Liver (tissue), 9 donors: ENCODE measurements around the gene ACIN1. TPM values are rescaled to one million over a fixed set of nuclear protein-coding genes. Genes with fewer than 3 reads are reported as not detected.

ENCODE experiments used
- DNase-seq: peaks from one replicate; pipeline ENCODE4 v3.0.0-alpha.2; 2017; ENCODE audit warnings: low spot score
- H3K27ac ChIP-seq, 2 donors: one replicate each; pipeline ENCODE4 v1.7.0; 2013; ENCODE audit warnings: inconsistent platforms in 2 of 2, low read length in 2 of 2, control low read depth in 1 of 2, low read depth in 1 of 2, mild to moderate bottlenecking in 1 of 2
- H3K27me3 ChIP-seq, 4 donors: one replicate each; pipeline versions ENCODE4 v1.6.1 to v1.7.0; 2013; ENCODE audit warnings: low read length in 3 of 4, inconsistent platforms in 1 of 4, mild to moderate bottlenecking in 1 of 4, moderate library complexity in 1 of 4; ENCODE audit not compliant: control insufficient read depth in 4 of 4, insufficient read depth in 4 of 4
- H3K36me3 ChIP-seq, 4 donors: one replicate each; pipeline versions ENCODE4 v1.6.1 to v1.7.0; 2013; ENCODE audit warnings: low read length in 3 of 4, mild to moderate bottlenecking in 3 of 4, low read depth in 1 of 4, moderate library complexity in 1 of 4; ENCODE audit not compliant: control insufficient read depth in 4 of 4, insufficient read depth in 3 of 4
- H3K4me1 ChIP-seq, 4 donors: one replicate each; pipeline versions ENCODE4 v1.6.1 to v1.7.0; 2013; ENCODE audit warnings: low read length in 3 of 4, mild to moderate bottlenecking in 3 of 4, moderate library complexity in 1 of 4; ENCODE audit not compliant: control insufficient read depth in 4 of 4, insufficient read depth in 4 of 4
- H3K4me3 ChIP-seq, 3 donors: one replicate each; pipeline versions ENCODE4 v1.6.1 to v1.7.0; 2013; ENCODE audit warnings: low read length in 3 of 3, control low read depth in 1 of 3, low read depth in 1 of 3, mild to moderate bottlenecking in 1 of 3
- H3K9ac ChIP-seq, 2 donors: one replicate each; pipeline ENCODE4 v1.7.0; 2013; ENCODE audit warnings: low read length in 2 of 2, mild to moderate bottlenecking in 2 of 2, moderate library complexity in 2 of 2, control low read depth in 1 of 2, low read depth in 1 of 2
- H3K9me3 ChIP-seq, 4 donors: one replicate each; pipeline versions ENCODE4 v1.6.1 to v1.7.0; 2013; ENCODE audit warnings: low read length in 3 of 4; ENCODE audit not compliant: control insufficient read depth in 4 of 4
- GABPA ChIP-seq, 2 donors: IDR thresholded peaks in 1 of 2; conservative IDR thresholded peaks in 1 of 2; 2 replicates each; pipeline ENCODE4 v1.6.1; 2016; ENCODE audit warnings: antibody characterized with exemption in 2 of 2, mild to moderate bottlenecking in 1 of 2, moderate library complexity in 1 of 2
- HNF4A ChIP-seq, 2 donors: conservative IDR thresholded peaks; 2 replicates each; pipeline ENCODE4 v1.6.1; 2016; ENCODE audit warnings: antibody characterized with exemption in 2 of 2, mild to moderate bottlenecking in 2 of 2
- NR2F2 ChIP-seq: IDR thresholded peaks from 2 replicates; pipeline ENCODE4 v1.6.1; 2016; ENCODE audit warnings: antibody characterized with exemption
- RAD21 ChIP-seq, 2 donors: IDR thresholded peaks; 2 replicates each; pipeline ENCODE4 v1.6.1; 2016; ENCODE audit warnings: antibody characterized with exemption in 2 of 2, mild to moderate bottlenecking in 2 of 2
- REST ChIP-seq: IDR thresholded peaks from 2 replicates; pipeline ENCODE4 v1.6.1; 2016; ENCODE audit warnings: antibody characterized with exemption, mild to moderate bottlenecking
- RXRA ChIP-seq, 2 donors: IDR thresholded peaks; 2 replicates each; pipeline ENCODE4 v1.6.1; 2017 to 2018; ENCODE audit warnings: antibody characterized with exemption in 2 of 2, mild to moderate bottlenecking in 1 of 2
- YY1 ChIP-seq: IDR thresholded peaks from 2 replicates; pipeline ENCODE4 v1.6.1; 2016; ENCODE audit warnings: antibody characterized with exemption, mild to moderate bottlenecking
- WGBS: extraction: QIAGEN DNeasy Blood & Tissue Kit; methylation state at CpG from one replicate; pipeline ENCODE4 v1.1.7; 2013; 5-methylcytosine and 5-hydroxymethylcytosine counted together
- polyA plus RNA-seq, 2 donors: library from polyadenylated mRNA; stranded (reverse) in 1 of 2; unstranded in 1 of 2; fragments of 200-250 nt in 1 of 2; fragments of >200 nt in 1 of 2; fragmentation: Nextera tagmentation in 1 of 2; extraction: Ambion mirVana in 1 of 2; gene quantifications; one replicate each; pipeline versions ENCODE4 v1.2.1 to v1.2.3, GENCODE V29; 2013 to 2015
- total RNA-seq, 2 donors: library from RNA; depleted of rRNA; stranded (reverse); fragments of >200 nt; gene quantifications; one replicate each; pipeline ENCODE4 v1.2.3, GENCODE V29; 2014
- TF ChIP-seq, protein P1 (sequence below): fragments of 150-350 bp; IDR thresholded peaks from 2 replicates; pipeline ENCODE4 v1.5.1; 2017; ENCODE audit warnings: improper control_type of control experiment, low read depth, low read length; ENCODE audit not compliant: missing input control
- TF ChIP-seq, protein P2 (sequence below): IDR thresholded peaks from 2 replicates; pipeline ENCODE4 v1.6.1; 2016; ENCODE audit warnings: antibody characterized with exemption
- donor health status: healthy.
- donor health status: healthy.
- donor health status: healthy.
- donor health status: healthy.
- donor health status: healthy.

ACIN1 gene
- total and polyA plus RNA-seq, 4 donors: 8.1 to 50.6 (median 37.1) TPM

GRCh38 chr14:23056956-23057756, 37.8 kb downstream of the ACIN1 start, which contains the start of gene CDH24 (continued):
- TF ChIP-seq RXRA (IDR thresholded peaks at IDR 0.05): no peak
- TF ChIP-seq GABPA (IDR thresholded peaks at IDR 0.05 in 1 of 2, conservative IDR thresholded peaks at IDR 0.05 in 1 of 2): no peak
- no peak for TF ChIP-seq REST
- no peak for TF ChIP-seq NR2F2
- no peak for TF ChIP-seq YY1

DNA sequence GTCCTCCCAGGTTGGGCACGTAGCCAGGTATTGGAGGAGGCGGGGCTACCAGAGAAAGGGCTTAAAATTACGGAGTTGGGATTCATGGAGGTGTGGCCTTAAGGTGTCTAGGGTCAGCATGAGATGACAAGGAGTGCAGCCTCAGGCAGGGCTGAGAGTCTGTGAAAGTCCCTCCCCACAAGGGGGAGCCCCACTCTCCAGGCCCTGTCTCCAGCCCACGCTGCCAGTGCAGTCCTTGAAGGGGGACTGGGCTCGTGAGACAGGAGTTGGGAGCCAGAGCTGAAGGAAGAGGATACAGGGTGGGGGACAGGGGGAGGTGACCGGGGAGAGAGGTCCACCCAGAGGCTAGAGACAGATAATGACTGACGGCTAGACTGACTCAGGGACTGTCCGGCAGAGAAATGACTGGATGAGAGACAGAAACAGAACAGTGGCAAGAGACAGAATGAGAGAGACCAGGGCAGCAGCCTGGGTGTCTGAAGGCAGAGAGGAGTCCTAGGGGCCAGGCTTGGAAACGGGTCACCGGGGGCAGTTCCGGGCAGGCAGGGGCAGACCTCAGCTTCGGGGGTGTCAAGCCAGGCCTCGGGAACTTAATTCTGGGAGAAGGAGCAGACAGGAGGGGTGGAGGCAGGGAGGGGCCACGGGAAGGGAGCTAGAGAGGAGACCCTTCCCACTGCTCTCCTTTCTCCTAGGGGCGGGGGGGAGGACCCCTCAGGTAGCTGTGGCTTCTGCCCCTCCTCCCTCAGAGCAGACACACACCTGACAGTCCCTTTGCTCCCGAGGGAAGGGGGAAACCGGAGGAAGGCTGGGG, 38.6 kb downstream of the ACIN1 start:
- Histone ChIP-seq H3K4me1 (peaks cover 4 to 15% (median 13%) of the 10 kb centered on the region in 4 donors), H3K36me3 (peaks cover 12 to 22% (median 15%) of the 10 kb centered on the region in 4 donors), H3K4me3 (no peak overlapping the region), H3K27me3 (no peaks in the 10 kb centered on the region), H3K27ac (no peak overlapping the region), H3K9ac (no peak overlapping the region), H3K9me3 (no peaks in the 10 kb centered on the region)
- TF ChIP-seq, protein P1, sequence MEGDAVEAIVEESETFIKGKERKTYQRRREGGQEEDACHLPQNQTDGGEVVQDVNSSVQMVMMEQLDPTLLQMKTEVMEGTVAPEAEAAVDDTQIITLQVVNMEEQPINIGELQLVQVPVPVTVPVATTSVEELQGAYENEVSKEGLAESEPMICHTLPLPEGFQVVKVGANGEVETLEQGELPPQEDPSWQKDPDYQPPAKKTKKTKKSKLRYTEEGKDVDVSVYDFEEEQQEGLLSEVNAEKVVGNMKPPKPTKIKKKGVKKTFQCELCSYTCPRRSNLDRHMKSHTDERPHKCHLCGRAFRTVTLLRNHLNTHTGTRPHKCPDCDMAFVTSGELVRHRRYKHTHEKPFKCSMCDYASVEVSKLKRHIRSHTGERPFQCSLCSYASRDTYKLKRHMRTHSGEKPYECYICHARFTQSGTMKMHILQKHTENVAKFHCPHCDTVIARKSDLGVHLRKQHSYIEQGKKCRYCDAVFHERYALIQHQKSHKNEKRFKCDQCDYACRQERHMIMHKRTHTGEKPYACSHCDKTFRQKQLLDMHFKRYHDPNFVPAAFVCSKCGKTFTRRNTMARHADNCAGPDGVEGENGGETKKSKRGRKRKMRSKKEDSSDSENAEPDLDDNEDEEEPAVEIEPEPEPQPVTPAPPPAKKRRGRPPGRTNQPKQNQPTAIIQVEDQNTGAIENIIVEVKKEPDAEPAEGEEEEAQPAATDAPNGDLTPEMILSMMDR: peak; percentile 55
- TF ChIP-seq RAD21 (IDR thresholded peaks at IDR 0.05) (peak; percentile 44 to 72), HNF4A (conservative IDR thresholded peaks at IDR 0.05) (no peak)
- TF ChIP-seq, protein P2, sequence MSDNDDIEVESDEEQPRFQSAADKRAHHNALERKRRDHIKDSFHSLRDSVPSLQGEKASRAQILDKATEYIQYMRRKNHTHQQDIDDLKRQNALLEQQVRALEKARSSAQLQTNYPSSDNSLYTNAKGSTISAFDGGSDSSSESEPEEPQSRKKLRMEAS: no peak
- peak; percentile 76 for DNase-seq
- 14% methylated on average over 17 of the region's 17 CpGs for WGBS

- no peak overlapping the region for H3K9ac ChIP-seq
- no peak overlapping the region for H3K4me3 ChIP-seq
- TF ChIP-seq NR2F2 (no peak), REST (no peak), YY1 (no peak)
- TF ChIP-seq, protein P1: no peak
- WGBS: 80% methylated on average over 6 of the region's 6 CpGs
- H3K4me1 ChIP-seq: peaks cover 4 to 15% (median 13%) of the 10 kb centered on the region in 4 donors
- no peaks in the 10 kb centered on the region for H3K27me3 ChIP-seq
- DNase-seq: no peak
- H3K9me3 ChIP-seq: no peaks in the 10 kb centered on the region
- H3K27ac ChIP-seq: no peak overlapping the region
- H3K36me3 ChIP-seq: peaks cover 7 to 16% (median 9%) of the 10 kb centered on the region in 4 donors
These were observed 39.3 kb downstream of the ACIN1 start for GRCh38 chr14:23055621-23056144.
